HL-60/S4 treated with retinoic acid at 250 ng/mL for 4 days and 3 days (cell line): Measurements from ENCODE around the gene C2CD2.

Source experiments
- in situ Hi-C: fragments of 300-500 bp; cut with MboI; formaldehyde crosslinking; loops from 2 replicates; pipeline ENCODE4 v1.7.0; 2022; ENCODE audit warnings: low sequenced_read_pairs

The C2CD2 gene

DNA sequence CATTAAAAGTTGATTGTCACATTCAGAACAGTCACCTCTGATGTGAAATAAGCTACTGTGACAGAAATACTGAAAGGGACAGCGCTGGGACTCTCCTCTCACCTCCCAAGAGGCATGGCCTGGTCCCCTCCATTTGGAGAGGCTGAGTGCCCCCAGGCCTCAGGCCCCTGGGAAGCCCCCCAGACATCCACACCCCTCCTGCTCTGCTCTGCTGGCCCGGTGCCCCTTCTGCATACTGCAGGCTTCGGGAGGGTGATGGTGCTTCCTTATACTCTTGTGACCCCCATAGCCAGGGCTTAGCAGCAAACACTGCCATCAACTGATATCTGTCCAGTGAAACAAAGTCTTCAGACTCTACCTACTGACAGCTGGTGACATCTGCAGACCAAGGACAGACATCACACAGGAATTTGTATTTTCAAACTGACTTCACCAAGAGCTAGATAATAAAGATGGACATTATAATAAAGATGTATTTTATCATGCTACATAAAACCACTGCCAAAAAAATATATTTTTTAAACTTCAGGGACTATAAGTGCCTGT lies 36.9 kb downstream of the C2CD2 start:
- in situ Hi-C loops: no loop called here

GRCh38 chr21:41914965-41915364 lies 38.9 kb downstream of the C2CD2 start:
- in situ Hi-C loops: no loop called here

DNA sequence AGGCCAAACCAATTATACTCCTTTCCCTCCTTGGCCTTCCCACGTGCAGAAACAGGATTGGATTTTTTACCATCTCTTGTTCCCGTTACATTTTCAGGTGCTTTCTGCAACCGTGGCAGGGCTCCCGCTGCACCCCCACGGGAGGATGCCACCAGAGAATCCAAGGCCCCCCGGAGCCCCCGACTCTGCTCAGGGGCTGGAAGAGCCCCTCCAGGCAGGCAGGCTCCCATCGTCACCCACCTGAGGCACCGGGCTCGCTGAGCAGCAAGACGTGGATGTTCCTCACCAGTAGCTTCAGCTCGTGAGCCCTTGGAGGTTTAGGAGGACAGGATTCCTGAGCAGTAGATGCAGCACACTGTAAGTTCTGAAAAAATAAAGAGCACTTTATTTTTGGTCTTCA lies 39.5 kb downstream of the C2CD2 start:
- in situ Hi-C loops: no loop called here

- in situ Hi-C loops: no loop called here
Observed at GRCh38 chr21:41913230-41913629, 40.6 kb downstream of the C2CD2 start.

GRCh38 chr21:41908829-41909228 lies 45.0 kb downstream of the C2CD2 start:
- in situ Hi-C loops: no loop called here

GRCh38 chr21:41907496-41908258 lies 46.1 kb downstream of the C2CD2 start:
- in situ Hi-C loops: no loop called here

GRCh38 chr21:41906770-41907169 lies 47.0 kb downstream of the C2CD2 start:
- in situ Hi-C loops: no loop called here

- in situ Hi-C loops: no loop called here
Observed at GRCh38 chr21:41903559-41904351, 50.1 kb downstream of the C2CD2 start.

DNA sequence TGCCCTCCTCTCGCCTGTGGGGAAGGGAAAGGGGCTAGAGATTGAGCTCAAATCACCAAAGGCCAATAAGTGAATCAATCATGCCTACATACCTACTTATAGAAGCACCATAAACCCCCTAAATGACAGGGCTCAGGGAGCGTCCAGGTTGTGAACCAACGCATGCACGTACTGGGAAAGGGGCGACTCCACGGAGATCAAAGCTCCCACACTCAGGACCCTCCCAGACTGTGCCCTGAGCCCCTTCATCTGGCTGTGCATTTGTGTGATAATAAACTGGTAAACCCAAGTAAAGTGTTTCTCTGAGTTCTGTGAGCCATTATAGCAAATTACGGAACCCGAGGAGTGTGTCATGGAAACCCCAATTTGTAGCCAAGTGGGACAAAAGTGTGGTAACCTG lies 50.9 kb downstream of the C2CD2 start:
- in situ Hi-C loops: no loop called here

GRCh38 chr21:41901782-41902181 lies 52.0 kb downstream of the C2CD2 start:
- in situ Hi-C loops: no loop called here

DNA sequence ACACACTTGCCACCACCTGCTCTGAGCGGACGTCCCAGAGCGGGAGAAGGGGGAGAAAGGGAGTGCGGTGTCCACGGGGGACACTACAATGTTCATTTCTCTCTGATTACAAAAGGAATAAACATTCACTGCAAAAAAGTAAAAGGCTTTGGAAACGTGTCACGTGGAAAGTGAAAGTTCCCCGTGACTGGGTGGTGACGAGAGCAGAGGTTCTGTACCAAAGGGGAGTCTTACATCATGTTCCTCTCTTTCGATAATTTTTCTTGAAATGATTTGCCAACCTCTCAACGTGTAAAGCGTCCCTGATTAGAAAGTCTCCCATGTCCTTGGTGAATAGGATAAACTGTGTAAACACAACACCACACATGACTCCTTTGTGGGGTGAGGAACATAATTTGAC lies 52.7 kb downstream of the C2CD2 start:
- in situ Hi-C loops: no loop called here

DNA sequence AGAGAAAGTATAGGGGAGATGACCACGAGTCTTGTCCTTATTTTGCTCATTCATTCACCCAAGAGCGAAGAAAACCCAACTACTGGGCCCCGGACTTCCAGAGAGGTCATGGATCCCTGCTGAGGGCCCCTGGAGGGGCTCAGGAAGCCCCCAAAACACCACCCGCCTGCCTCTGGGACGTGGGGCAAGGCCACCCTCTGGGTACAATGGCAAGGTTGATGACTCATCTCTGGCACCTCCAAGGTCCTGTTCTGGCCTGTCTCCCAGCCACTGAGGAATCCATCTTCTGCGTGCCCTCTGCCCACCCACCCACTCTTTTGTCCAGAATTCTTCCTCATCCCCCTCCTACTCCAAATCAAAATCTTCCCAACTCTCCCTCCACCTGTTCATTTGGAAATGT lies 53.4 kb downstream of the C2CD2 start:
- in situ Hi-C loops: no loop called here

DNA sequence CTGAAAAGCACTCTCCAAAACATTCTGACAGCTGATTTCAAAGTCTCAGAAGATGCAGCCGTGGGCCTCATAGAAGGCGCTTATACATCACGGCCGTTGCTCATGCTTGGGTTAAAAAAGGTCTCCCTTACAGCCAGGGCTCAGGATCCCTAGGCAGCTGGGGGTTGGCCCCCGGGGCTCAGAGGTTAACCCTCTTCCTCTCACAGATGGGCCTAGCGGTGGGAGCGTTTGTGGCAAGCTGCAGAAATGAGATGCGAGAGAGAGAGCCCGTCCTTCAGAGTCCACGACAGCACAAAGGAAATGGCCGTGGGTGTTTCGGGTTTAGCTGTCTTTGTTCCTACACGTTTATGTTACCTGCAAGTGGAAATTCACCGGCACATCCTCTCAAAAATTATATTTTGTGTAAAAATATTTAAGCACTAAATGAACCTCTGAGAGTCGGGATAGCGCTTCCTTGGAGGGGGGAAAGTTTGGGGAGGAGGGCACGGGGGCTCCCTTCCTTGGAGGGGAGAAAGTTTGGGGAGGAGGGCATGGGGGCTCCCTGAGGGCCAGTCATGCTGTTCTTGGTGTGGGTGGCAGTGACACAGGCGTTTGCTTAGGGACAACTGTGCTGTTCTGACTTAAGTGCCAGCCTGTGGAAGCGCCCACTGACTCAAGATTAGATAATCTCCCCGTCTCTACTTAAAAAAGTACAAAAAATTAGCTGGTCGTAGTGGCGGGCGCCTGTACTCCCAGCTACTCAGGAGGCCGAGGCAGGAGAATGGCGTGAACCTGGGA lies 54.2 kb downstream of the C2CD2 start:
- in situ Hi-C loops: no loop called here

DNA sequence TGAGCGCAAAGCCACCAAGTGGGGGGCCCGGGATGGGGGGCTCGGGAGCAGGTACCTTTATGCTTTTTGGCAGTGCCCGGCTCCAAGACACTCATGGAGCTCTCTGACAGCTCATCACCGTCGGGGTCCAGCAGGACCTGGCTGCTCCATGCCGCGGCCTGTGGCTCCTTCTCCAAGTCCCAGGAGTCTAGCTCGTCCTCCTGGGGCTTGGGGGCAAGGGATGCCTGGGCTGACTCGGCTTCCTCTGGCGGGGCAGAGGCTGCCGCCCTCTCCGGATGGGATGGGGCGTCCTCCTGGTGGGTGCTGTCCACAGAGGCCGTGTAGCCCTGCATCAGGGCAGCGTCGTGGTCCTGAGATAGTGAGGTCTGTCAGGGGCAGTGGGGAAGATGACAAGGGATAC lies 54.8 kb downstream of the C2CD2 start:
- in situ Hi-C loops: no loop called here

DNA sequence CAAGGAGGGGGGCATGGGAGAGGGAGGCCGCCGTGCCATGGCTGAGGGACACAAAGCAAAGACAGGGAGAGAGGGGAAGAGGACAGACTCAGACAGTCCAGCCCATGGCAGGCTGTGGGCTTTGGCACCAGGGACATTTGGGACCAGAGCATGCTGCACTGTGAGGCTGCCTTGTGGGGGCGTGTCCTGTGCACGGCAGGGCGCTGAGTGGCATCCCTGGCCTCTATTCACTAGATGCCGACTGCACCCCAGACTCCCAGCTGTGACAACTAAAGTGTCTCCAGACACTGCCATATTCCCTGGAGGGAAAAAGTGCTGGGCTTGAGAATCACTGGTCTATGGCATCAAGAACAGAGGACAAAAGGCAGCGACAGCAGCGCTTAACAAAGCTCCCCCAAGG lies 56.1 kb downstream of the C2CD2 start:
- in situ Hi-C loops: no loop called here

DNA sequence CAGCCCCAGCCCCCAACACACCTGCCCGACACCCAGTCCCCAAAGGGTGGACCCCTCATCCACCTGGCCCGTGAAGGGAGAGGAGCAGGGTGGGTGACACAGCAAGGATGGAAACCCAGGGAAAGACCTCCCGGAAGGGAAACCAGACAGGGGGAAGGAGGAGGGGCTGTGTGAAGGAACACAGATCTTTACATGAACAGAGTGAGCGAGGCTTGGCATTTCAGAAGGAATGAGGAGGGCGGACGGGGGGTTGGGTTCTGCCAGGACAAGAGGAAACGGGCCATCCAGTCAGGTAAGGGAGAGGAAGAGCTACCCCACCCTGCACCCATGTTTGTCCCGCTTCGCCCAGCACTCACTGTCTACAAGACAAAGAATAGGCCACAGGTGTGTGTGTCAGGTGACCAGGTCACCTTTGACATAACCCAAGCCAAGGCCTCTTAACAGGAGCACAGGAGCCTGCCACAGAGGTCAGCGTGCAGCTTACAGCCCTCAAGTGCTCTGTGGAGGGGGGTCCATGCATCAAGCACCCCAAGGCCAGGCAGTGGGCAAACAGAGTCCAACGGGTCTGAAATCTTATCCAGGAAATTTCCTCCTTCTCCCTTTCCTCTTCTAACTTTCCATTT lies 56.7 kb downstream of the C2CD2 start:
- in situ Hi-C loops: no loop called here

- in situ Hi-C loops: no loop called here
Observed at GRCh38 chr21:41895643-41896493, 58.0 kb downstream of the C2CD2 start.

- in situ Hi-C loops: no loop called here
Observed at GRCh38 chr21:41894922-41895557, 58.8 kb downstream of the C2CD2 start.

- in situ Hi-C loops: no loop called here
Observed at GRCh38 chr21:41894511-41894910, 59.3 kb downstream of the C2CD2 start.
